NCI-H774 (cell line): ENCODE measurements around the gene COTL1.

Experiments used
- DNase-seq: peaks from one replicate; lab custom pipeline; 2025; lab: John Stamatoyannopoulos, UW

The COTL1 gene

GRCh38 chr16:84596161-84596560, 21.7 kb downstream of the COTL1 start:
- no peak for DNase-seq

DNA sequence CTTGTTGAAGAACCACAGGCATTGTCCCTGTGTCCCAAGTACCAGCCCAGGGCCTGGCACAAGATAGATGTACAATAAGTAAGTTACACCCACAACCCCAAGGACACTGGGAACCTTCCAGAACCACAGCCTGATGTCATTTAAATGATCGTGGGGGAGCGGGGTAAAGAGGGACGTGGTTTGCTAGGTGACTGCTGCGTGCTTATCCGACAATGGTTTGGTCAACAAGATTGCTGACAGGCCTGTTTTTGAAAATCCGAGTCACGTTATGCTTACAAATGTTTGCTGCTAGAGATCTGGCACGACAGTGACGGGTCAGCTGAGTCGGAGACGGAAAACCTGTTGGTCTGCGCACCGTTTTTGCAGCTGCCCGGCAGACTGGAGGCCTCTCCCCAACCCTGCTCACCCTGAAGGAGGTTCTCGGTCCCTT, 22.8 kb downstream of the COTL1 start:
- no peak for DNase-seq

DNA sequence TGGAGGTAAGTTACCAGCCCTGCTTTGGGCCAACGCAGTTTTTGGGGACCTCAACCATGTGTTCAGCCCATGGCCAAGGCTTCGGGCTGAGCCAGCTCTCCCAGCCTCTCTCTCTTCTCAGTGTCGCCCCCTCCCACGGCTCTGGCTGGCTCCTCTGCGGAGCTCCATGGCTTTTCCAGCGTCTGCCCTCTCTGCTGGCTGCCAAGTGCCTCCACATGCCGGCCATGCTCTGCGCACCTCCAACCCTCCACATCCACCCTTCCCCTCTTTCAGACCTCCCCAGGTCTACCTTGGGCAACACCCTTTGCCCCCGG, 23.2 kb downstream of the COTL1 start:
- DNase-seq, result no peak

DNA sequence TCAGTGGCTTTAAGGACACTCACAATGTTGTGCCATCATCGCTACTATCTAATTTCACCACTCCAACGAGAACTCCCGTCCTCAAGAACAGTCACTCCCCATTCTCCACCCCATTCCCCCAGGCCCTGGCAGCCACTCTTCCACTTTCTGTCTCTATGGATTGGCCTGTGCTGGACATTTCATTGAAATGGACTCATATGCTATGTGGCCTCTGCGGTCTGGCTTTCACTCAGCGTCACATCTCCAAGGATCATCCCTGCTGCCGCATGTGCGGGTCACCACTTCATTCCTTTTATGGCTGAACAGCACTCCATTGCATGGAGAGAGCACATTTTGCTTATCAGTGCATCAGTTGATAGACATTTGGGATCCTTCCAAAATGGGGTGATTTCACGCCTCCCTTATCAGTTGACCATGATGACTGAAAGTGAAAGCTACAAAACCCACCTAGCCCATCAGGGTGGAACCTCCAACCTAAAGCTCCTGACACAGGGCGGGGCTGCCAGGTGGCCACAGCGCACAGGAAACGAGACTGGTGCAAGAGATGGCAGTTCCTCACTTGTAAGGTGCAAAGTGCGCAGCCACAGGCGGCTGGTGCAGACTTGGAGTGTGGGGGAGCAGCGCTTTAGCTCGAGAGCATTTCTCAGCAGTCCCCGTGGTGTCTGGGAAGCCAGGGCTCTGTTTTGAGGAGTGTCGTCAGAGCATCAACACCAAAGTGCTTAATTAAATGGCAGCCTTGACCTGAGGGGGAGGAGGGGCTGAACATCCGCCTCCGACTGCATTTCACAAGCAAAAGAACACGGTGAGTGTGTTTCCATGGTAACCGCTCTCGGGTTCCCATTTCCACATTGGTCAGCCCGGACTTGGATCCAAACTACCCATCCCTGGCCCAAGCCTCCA, 23.8 kb downstream of the COTL1 start:
- no peak for DNase-seq

DNA sequence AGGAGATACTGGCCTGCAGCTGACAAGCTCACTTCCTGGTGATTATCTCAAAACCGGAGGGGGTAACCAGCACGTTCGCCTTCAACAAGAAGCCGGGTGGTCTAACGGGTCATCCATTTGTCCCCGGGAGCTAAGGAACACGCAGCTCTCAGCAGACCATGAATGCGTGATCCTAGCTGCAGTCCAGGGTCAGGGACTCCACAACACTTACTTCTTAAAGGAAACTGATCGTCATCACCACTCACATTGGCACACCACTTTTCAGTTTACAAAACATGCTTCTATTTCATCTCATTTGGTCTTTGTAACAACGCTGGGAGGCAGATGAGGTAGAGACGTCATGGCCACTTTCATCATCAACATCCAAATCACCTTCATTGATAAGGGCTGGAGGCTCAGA, 25.2 kb downstream of the COTL1 start:
- DNase-seq, result no peak

GRCh38 chr16:84589975-84590719, 27.7 kb downstream of the COTL1 start:
- DNase-seq, result no peak

- DNase-seq, result no peak
These were observed 28.9 kb downstream of the COTL1 start for GRCh38 chr16:84588991-84589390.

GRCh38 chr16:84585886-84586285, 32.0 kb downstream of the COTL1 start:
- DNase-seq, result no peak

- DNase-seq, result no peak
These were observed 32.4 kb downstream of the COTL1 start for GRCh38 chr16:84585467-84585866.

DNA sequence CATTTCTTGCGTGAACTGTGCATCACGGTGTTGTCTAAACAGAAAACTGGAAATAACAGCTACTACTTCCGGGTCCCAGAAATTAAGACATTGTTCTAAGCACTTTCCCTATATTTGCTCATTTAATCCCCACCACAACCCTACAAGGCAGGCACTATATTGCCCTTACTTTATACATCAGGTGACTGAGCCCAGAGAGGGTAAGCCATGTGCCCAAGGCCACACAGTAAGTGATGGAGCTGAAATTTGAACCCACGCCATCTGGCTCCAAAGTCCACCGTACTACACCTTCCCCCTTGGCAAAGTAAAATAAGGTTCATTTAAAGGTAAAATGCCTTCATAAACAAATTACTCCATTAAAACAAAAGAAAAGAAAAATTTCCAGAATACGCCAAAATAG, 33.2 kb downstream of the COTL1 start:
- DNase-seq, result no peak

GRCh38 chr16:84583995-84584394, 33.9 kb downstream of the COTL1 start:
- no peak for DNase-seq

DNA sequence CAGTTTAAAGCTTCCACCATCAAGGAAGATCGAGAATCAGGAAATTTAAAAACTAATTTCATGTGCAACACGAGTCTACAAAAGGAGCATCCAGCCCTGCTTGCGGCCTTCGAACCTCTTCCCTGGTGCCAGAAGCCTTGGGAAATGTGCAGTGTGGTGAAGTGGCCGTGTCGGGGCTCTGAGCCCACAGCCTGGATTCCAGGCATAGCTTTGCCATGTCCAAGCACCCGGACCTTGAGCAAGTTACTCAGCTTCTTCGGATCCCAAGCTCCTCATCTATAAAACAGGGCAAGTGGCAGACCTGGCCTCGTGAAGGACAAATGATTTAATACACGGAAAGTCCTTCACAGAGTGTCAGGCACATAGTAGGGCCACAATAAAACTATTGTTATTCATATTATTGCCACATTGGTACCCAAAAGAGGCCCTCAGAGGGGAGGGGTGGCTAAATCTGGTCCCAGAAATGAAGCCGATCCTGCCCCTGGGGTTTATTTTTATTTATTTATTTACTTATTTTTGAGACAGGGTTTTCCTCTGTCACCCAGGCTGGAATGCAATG, 34.8 kb downstream of the COTL1 start:
- DNase-seq, result no peak

GRCh38 chr16:84581158-84581557, 36.7 kb downstream of the COTL1 start:
- DNase-seq, result no peak

DNA sequence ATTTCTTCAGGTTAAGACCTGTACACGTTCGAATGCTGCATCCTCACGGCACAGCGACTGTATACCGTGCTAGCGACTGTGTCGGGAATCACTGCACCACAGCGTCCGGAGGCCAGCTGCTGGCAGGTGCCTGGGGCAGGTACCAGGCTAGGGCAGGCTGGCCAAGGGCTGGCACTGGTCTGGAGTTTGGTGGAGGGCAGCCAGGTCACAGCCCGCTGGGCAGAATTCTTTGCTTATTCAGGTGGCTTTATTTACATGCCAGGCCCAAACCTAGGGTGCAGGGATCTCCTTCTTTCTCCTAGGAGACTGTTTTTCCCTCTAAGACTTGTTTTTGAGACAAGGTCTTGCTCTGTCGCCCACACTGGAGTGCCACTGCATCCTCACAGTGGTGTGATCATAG, 37.9 kb downstream of the COTL1 start:
- DNase-seq, result no peak

DNA sequence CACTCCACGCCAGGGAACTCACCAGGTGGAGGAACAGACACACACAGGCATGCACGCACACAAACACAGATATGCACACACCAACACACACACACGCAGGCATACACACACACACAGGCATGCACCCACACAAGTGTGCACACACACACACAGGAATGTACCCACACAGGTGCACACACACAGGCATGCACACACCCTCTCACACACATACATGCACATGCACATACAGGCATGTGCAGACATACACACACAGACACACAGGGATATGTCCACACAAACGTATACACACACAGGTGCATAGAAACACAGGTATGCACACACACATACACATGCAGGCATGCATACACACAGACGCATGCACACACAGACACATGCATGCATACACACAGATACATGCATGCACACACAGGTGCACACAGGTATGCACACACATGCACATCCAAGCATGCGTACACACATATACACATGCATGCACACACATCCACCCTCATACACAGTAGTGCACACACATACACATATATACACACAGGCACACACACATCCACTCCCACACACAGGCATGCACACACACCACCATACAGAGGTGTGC, 39.2 kb downstream of the COTL1 start:
- DNase-seq, result no peak

GRCh38 chr16:84577034-84577803, 40.7 kb downstream of the COTL1 start:
- no peak for DNase-seq

DNA sequence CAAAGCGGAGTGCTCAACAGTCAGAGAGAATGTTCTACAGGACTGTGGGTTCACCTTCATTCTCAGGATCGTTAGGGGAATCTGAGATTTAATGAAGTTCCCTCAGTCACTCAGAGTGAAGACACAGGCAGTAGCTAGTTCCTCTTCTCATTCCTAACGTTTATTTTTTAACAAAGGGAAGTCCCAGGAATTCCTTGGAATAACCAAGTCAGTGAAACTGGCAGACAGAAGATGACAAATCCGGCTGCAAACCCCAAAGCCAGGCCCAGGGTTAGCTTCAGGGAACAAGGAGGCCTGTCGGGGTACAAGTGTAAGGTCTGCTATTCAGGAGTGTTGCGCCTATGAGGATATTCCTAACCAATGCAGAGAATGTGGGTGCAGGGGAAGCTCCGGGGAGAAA, 42.0 kb downstream of the COTL1 start:
- DNase-seq, result no peak

DNA sequence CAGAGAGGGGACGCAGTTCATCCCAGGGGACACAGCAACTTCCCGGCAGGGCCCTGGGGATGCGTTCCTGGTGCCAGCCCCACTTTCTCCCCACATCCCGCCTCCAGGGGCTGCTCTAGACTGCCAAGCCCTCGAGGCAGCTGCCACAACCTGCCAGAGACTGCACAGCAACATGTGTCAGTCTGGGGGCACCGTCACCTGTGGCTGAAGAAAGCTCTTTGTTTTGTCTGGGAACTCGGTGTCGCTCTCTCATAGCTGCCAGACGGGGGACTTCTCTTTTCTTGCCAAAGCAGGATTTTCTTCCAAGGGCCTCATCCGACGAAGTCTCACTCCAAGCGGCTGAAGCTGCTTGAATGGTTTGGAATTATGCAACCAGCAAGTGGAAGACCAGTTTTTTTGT, 43.7 kb downstream of the COTL1 start:
- no peak for DNase-seq

DNA sequence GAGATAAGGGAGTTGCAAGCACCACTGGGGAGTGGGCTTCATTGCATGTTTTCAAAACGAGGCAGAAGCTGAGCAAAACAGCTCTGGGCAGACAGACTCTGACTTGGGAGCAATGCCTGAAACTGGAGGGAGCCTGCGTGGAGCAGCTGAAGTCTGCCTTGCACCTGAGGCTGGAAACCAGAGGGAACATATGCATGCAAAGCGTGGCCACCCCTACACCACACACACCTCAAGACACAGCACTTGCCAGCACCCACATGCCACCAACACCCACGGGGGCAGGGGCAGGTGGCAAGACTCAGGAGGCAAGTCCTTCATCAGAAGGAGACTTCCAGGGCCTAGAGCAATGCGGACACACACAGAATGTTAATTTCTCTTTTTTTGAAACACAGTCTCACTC, 45.8 kb downstream of the COTL1 start:
- DNase-seq, result no peak

DNA sequence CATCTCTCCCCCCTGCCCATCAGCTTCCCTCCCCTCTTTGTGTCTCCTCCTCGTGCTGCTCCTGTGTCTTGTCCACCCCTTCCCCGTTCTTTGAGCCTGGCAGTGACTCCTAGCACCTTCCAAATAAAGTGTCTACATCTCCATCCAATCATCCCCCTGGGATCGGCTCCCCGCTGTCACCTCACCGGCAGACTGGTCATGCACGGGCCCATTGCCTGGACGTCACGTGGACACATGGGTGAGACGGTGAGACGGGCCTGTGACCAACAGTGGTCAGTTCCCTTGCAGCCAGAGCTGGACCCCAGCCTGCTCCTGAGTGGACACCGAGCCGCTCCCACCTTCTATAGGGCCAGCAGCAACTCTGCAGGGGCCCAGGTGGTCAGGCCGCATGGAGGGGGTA, 46.4 kb downstream of the COTL1 start:
- no peak for DNase-seq

- DNase-seq, result no peak
These were observed 47.0 kb downstream of the COTL1 start for GRCh38 chr16:84570739-84571403.
